Measurements from ENCODE around the gene RNF13. TPM values are rescaled to one million over a fixed set of nuclear protein-coding genes. Genes with fewer than 3 reads are reported as not detected.

Gene RNF13
- total RNA-seq, 2 donors from 2014 or later: 51.9 to 84.0 TPM

- no peak overlapping the region for H3K27ac ChIP-seq
- TF ChIP-seq, protein P1, sequence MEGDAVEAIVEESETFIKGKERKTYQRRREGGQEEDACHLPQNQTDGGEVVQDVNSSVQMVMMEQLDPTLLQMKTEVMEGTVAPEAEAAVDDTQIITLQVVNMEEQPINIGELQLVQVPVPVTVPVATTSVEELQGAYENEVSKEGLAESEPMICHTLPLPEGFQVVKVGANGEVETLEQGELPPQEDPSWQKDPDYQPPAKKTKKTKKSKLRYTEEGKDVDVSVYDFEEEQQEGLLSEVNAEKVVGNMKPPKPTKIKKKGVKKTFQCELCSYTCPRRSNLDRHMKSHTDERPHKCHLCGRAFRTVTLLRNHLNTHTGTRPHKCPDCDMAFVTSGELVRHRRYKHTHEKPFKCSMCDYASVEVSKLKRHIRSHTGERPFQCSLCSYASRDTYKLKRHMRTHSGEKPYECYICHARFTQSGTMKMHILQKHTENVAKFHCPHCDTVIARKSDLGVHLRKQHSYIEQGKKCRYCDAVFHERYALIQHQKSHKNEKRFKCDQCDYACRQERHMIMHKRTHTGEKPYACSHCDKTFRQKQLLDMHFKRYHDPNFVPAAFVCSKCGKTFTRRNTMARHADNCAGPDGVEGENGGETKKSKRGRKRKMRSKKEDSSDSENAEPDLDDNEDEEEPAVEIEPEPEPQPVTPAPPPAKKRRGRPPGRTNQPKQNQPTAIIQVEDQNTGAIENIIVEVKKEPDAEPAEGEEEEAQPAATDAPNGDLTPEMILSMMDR (IDR thresholded peaks at IDR 0.05): no peak
- DNase-seq (ENCODE audit: low spot score): no peak
- no peak overlapping the region for H3K4me3 ChIP-seq
- peaks cover 37 to 45% of the 10 kb centered on the region in 2 donors for H3K4me1 ChIP-seq (ENCODE audit: control insufficient read depth in 1 of 2, low read depth in 2 of 2)
- H3K9me3 ChIP-seq: no peaks in the 10 kb centered on the region
- H3K36me3 ChIP-seq: no peaks in the 10 kb centered on the region
- no peaks in the 10 kb centered on the region for H3K27me3 ChIP-seq (replicated peaks; ENCODE audit: insufficient read depth)
- no peak for ATAC-seq (ENCODE audit: insufficient number of reproducible peaks, low FRiP score, low read depth)
Measured at GRCh38 chr3:149954812-149955211, 141.8 kb downstream of the RNF13 start.

DNA sequence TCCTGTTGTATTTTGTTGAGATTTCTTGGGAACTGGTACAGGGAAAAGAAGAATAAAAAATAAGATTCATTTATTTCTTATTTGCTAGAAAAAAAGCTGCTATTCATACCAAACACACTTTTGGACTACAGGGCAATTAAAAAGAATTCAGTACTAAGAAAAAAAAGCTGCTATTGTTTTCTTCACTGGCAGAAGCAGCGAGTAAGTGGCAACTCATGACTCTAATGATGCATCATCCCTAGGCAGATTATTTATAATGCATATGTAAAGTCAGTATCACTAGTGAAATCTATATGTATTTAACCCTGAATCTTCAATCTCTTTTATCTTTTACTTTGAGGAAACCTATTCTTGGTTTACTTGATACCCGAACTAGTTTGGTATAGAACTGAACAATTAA is 142.4 kb downstream of the RNF13 start:
- Histone ChIP-seq H3K27ac (no peak overlapping the region), H3K4me3 (no peak overlapping the region), H3K4me1 (ENCODE audit: control insufficient read depth in 1 of 2, low read depth in 2 of 2) (peaks cover 37 to 49% of the 10 kb centered on the region in 2 donors), H3K36me3 (no peaks in the 10 kb centered on the region), H3K9me3 (no peaks in the 10 kb centered on the region), H3K27me3 (replicated peaks; ENCODE audit: insufficient read depth) (no peaks in the 10 kb centered on the region)
- DNase-seq (ENCODE audit: low spot score) (no peak), ATAC-seq (ENCODE audit: insufficient number of reproducible peaks, low FRiP score, low read depth) (no peak)
- TF ChIP-seq, protein P1 (IDR thresholded peaks at IDR 0.05): no peak

DNA sequence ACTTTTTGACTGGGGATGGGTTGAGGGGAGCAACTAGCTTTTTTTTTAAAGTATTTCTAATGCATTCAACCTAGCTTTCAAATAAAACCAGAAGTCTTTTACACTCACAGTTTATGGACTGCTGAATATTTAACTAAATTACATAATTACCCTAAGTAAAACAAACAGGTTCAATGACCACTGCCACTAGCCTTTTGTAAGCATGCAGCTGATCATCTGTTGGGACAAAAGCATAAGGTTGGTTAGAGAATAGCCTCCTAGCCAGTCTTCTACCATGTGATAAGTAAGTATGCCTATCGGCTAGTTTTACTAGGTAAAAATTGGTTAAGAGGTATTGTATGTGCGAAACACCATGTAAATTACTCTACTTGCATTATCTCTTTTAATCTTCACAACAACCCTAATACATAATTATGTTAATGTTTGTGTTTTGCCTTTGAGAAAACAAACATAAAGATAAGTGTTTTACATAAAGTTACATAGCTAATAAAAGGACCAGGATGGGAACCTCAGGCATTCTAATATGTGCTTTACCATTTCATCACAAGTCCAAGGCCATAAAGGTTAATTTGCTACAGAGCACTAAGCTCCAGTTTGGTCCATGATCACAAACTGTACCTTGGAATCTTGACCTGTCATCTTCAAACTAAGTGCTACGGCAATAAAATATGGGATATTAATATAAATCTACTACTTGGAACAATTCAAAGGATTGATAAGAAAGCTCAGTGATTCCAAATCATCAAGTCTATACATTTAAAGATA is 144.5 kb downstream of the RNF13 start:
- DNase-seq (ENCODE audit: low spot score) (no peak), ATAC-seq (ENCODE audit: insufficient number of reproducible peaks, low FRiP score, low read depth) (no peak)
- H3K36me3 ChIP-seq: peaks cover 4% of the 10 kb centered on the region
- no peaks in the 10 kb centered on the region for H3K9me3 ChIP-seq
- H3K27me3 ChIP-seq (replicated peaks; ENCODE audit: insufficient read depth): no peaks in the 10 kb centered on the region
- no peak overlapping the region for H3K27ac ChIP-seq
- peaks cover 37 to 56% of the 10 kb centered on the region in 2 donors for H3K4me1 ChIP-seq (ENCODE audit: control insufficient read depth in 1 of 2, low read depth in 2 of 2)
- TF ChIP-seq, protein P1 (IDR thresholded peaks at IDR 0.05): no peak
- no peak overlapping the region for H3K4me3 ChIP-seq

DNA sequence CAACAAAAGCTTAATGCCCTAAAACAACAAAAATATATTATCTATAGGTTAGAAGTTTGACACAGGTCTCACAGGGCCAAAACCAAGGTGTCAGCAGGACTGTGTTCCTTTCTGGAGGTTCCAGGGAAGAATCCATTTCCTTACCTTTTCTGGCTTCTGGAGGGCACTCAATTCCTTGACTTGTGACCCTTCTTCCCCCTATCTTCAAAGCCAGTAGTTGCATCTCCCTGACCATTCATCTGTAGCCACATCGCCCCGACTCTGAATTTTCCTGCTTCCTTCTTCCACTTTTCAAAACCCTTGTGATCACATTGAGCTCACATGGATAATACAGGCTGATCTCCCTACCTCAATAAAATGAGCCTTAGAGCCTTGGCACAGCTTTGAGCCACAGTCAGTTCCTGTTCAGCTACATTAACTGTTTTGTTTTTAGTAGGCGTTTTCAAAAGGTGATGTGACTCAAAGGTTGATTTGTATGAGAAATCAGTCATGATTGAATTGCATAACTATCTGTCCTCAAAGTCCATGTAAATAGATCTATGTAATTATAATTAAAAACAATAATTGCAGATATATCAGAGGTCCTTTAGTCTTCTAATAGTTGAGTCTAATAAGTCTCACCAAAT is 145.3 kb downstream of the RNF13 start:
- H3K27ac ChIP-seq: no peak overlapping the region
- no peak for DNase-seq (ENCODE audit: low spot score)
- peaks cover 37 to 56% of the 10 kb centered on the region in 2 donors for H3K4me1 ChIP-seq (ENCODE audit: control insufficient read depth in 1 of 2, low read depth in 2 of 2)
- no peak overlapping the region for H3K4me3 ChIP-seq
- no peak for ATAC-seq (ENCODE audit: insufficient number of reproducible peaks, low FRiP score, low read depth)
- TF ChIP-seq, protein P1 (IDR thresholded peaks at IDR 0.05): no peak
- peaks cover 4% of the 10 kb centered on the region for H3K36me3 ChIP-seq
- H3K27me3 ChIP-seq (replicated peaks; ENCODE audit: insufficient read depth): no peaks in the 10 kb centered on the region
- H3K9me3 ChIP-seq: no peaks in the 10 kb centered on the region

GRCh38 chr3:149959443-149959842 is 146.4 kb downstream of the RNF13 start:
- Histone ChIP-seq H3K4me1 (ENCODE audit: control insufficient read depth in 1 of 2, low read depth in 2 of 2) (peaks cover 39 to 59% of the 10 kb centered on the region in 2 donors), H3K27ac (no peak overlapping the region), H3K4me3 (no peak overlapping the region), H3K27me3 (replicated peaks; ENCODE audit: insufficient read depth) (no peaks in the 10 kb centered on the region), H3K36me3 (peaks cover 4% of the 10 kb centered on the region), H3K9me3 (no peaks in the 10 kb centered on the region)
- TF ChIP-seq, protein P1 (IDR thresholded peaks at IDR 0.05): no peak
- ATAC-seq (ENCODE audit: insufficient number of reproducible peaks, low FRiP score, low read depth) (no peak), DNase-seq (ENCODE audit: low spot score) (no peak)
